ENCODE measurements around the gene MAD1L1.

GRCh38 chr7:2048531-2048930 lies 184.2 kb downstream of the MAD1L1 start:
- TF ChIP-seq CTCF (IDR thresholded peaks at IDR 0.05; ENCODE audit: insufficient read depth, low read depth, low read length) = no peak
- TF ChIP-seq EZH2 (IDR thresholded peaks at IDR 0.05; ENCODE audit: insufficient read depth, low read length) = no peak
